GM21515 (cell line): Measurements from ENCODE around the gene BBS9.
A peak's percentile ranks its signal among the peaks of the same experiment; 100 is the strongest.

ENCODE experiments used
- ATAC-seq: cut with Tn5 transposase; IDR thresholded peaks from one replicate; pipeline ENCODE4 v1.9.1; 2021; ENCODE audit not compliant: unreplicated experiment

Gene BBS9

DNA sequence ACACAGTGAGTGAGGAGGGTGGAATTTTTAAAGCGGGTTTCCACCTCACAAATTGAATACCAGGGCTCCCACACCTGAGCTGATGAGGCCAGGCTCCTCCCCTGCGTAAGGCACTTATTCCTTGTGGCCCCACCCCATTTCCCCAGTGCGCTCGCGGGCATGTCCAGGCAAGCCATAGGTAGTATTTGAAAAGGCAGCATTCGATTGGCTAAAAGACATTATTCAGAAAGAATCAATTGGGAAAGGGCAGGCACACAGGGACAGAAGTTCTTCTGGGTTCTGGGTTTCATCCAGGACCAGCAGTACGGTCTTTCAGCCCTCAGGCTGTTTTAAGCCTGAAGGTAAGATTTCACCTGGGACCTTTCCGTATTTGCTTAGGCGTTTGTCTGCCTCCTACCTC, 222.3 kb downstream of the BBS9 start:
- no peak for ATAC-seq

DNA sequence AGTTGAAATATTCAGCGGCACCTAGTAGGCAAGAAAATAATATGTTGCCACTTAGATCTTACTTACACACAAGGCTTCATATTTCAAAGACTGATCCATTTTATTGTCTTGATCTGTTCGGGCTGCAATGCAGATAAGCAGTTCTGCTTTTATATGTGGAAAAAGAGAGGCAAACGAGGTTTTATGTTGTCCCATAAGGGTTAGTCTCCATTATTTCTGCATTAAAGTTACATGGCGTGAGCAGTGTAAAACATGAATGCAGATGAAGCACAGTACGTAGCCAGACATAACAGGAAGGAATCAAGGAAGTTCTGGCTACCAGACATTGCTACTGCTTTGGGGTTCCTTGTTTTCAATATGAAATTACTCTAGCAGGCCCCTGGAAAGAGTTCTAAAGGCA, 224.8 kb downstream of the BBS9 start:
- no peak for ATAC-seq

DNA sequence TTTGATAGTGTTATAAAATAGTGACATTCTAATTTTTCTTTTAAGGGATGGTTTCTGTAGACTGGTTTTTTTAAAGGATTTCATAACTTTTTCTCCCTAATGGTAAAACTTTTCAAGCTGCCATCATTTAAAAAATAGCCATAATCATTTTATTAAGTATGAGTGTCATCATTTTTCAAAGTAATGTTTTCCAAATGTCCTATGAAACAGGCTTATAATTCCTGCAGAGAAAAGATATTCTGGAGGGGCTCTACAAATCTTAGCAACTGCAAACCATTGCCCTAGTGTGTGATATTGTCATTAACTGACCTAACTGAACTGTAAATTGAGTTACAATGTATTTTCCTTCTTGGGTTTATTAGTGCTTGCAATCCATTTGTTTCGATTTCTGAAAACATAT, 226.0 kb downstream of the BBS9 start:
- ATAC-seq: no peak

DNA sequence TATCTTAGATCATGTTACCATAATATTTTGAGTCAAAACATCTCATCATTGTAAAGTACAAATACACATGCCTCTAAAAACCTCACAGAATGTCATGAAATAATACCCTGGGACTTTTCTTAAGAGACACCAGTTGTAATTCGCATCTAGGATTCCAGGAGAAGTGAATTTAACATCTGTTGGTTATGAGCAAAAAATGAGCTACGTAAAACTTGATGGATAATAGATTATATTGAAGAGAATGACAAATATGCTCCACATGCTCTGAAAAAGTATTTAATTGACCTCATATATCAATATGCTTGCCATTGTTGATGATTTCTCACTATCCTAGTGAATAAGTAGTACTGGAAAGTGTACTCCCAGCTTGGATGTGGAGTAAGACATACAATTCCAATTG, 227.0 kb downstream of the BBS9 start:
- ATAC-seq: no peak

DNA sequence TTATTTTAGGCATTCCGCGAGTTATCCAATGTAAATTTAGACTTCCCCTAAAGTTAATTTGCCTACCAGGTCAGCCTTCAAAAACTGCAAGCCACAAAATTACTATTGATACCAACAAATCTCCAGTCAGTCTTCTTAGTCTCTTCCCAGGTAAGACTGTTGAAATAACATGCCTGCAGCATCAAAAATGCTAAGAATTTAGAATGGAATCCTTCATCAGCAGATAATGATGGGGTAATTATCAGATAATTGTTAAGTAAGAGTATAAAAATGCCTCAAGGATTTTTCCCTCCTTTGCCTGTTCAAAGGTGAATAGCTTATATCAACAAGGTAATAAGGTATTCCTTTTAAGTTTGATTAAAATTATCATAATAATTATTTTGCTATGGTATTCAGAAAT, 228.5 kb downstream of the BBS9 start:
- ATAC-seq: no peak

DNA sequence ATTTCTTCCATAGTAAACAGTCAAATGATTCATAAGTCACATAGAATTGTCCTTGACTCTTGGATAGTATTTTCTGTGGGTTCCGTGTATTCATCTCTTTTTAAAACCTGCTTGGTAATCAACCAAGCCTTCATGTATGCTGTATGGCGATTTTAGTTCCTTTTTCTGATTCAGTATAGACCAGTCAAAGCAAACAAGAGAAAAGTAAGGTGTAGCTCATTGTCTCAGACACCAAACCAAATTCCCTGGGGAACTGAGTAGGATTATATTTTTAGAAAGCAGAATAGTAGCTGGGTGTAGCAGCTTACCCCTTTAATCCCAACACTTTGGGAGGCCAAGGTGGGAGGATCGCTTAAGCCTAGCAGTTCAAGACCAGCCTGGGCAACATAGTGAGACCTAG, 240.5 kb downstream of the BBS9 start:
- ATAC-seq: no peak

DNA sequence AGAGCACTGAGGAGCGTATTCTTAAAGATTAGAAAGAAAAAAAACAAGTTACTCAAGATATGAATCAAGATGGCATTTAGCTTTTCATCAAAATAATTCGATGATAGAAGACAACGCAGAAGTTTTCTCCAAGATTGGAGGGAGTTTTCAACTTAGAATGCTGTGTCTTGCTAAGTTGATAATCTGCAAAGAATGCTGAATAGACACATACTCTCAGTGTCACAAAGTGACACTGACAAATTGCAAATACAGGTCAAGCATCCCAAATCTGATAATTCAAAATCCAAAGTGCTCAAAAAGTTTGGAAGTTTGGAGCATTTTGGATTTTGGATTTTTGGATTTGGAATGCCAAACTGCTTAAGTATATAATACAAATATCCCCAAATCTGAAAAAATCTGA, 243.8 kb downstream of the BBS9 start:
- ATAC-seq: no peak

DNA sequence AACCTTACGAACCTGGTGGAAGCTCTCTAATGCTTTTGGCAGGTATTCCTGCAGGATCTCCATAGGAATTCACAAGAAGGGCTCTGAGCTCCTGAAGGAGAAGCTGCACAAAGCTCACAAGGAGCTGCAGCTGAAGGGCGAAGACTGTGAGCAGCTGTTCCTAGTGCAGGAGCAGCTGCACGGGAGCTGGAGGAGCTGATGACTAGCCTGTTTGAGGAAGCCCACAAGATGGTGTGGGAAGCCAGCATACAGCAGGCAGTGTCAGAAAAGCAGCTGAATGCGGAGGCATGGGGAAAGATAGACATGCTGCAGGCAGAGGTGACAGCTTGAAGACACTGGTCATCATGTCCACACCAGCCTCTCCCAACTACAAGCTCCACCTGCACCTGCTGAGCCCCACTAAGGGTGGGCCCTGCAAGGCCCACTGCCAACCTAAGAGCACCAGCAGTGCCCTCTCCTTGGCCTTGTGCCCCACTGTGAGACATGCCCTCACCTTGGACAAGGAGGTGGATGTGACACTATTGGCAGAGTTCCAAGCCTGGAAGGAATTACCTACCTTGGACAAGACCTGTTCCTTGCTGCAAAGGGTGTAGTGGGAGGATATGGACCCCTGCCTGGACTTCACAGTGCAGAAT, 250.6 kb downstream of the BBS9 start:
- ATAC-seq: no peak

DNA sequence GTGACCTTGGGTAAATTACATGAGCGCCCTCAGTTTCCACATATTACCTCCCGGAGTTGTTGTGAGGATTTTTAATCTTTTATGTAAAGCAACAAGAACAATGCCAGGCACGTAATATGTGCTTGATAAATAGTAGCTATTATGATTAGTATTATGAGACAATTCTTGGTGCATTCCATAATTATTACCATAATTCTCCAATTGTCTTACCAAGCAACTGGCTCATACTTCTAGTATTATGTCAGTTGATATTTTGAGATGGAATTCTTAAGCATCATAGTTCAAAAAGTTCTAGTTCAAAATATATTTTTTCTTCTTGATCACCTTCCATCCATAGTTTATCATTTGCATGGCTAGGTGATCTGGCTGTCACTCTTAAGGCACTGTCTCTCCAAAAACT, 259.0 kb downstream of the BBS9 start:
- no peak for ATAC-seq

DNA sequence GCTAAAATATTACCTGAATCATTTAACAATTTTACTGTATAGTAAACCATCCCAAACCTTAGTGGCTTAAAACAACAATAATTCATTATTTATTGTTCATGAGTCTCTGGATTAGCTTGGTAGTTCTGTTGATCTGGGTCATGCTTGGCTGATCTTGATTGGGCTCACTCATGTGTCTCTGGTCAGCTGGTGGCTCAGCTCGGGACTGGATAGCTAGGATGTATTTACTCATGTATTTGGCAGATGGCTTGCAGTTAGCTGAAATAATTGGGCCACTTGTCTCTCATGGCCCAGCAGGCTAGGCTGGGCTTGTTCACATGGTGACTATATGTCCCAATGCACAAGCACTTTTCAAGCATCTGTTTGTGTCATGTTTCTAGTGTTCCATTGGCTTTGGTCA, 262.8 kb downstream of the BBS9 start:
- no peak for ATAC-seq

DNA sequence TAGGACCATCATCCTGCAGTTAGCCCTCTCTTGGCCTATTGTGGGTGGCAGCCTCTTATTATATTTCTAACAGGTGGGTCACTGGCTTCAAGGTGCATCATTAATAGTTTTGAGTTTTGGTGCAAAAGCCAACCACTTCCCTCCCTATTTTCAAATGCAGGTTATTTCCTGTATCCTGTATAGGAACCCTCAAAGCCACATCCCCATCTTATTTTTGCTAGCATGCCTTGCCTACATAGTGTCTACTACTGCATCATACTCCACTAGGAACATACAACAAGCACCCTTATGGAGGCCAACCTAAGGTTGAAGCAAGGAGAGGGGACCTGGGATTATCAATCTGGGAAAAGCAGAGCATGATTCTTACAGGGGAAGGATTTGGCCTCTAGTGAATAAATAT, 264.4 kb downstream of the BBS9 start:
- no peak for ATAC-seq

DNA sequence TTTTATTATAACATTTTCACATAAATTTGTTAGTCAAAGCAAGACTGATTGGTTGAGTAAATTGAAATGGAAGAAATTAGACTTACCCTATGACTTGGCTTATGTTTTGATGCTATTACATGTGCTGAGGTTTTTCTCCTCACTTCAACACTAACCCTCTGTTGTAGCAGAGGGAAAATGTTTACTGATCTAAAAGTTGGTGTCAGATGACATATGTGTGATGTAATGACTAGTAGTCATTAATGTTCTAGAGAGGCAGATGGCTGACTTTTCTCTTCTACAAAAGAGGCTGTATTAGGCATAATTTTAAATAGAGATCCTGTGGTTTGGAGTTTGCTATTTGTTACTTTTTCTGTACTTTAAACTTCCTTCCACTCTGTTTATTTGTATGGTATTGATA, 266.0 kb downstream of the BBS9 start:
- ATAC-seq: no peak

DNA sequence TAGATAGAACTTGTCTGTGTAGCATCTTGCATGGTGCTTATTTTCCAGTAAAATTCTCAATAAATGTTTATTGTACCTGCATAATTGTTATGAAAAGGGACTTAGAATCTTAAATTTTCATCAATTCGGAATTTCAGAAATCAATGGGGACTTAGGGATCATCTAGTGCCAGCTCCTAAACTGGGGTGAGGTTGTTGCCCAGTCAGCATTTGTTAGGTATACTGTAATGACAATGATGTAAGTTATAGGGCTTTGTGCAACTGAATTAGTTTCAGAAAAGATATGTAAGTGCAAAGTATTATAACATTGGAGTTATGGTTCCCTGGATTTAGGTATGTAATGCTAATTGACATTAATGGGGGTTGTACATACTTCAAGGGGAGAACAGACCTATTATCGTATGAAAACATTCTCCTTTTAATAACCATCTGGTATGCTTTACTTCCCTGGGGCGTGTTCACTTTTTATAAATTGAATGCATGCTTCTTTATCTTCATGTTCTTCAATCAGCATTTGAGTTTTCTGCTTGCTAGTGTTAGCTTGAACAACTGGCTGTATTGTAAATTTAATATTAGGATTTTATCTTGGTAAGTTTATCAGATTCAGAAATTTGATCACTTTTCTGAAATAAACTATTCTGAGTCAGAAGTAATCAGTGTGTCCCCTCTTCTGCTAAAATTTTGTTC, 270.3 kb downstream of the BBS9 start:
- no peak for ATAC-seq

DNA sequence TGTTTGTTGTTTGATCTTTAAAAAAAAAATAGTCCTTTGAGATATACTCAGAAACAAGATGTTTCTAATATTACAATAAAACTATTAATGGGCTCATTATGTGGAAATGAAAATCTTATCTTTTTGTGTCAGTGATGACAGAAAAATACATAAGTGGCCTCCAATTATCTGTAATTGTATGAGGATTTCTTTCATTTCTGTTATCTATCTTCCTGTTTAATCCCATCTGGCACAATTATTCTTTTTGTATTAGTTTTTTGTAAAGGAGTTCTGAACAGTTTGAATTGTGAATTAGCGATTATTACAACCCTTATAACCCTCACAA, 270.8 kb downstream of the BBS9 start:
- ATAC-seq: no peak

DNA sequence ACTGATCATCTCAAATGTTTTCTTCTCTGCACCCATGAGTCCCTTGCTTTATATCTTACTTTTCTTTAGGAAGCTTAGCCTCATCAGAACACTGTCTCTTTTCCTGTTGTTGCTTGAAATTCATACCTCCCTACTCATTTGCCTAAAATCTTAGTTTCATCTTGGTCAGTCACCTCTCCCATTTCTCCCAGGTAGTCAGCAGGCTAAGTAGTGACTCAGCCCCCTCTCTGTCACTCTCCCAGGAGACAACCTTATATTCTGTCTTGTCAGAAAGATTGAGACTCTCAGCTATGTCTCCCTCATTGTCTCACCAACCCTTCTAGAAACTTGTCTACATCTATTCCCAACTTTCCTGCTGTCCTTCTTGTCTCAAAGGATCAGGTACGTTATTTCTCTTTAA, 280.9 kb downstream of the BBS9 start:
- no peak for ATAC-seq

DNA sequence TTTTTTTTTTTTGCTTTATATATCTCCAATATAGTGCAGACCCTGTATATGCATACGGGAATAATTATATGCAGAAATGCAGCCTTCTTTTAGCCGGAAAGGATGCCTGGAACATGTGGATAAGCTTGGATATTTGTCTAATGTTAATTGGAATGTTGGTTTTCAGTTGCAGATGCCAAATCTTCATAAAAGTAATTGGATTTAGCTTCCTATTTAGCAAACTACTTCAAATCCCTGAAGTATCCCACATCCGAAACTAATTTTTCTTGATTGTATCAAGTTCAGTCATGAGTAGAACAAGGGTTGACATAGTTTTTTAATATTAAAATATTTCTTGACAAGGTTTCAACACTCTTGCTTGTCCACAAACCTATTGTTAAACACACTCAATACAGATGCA, 281.7 kb downstream of the BBS9 start:
- no peak for ATAC-seq

DNA sequence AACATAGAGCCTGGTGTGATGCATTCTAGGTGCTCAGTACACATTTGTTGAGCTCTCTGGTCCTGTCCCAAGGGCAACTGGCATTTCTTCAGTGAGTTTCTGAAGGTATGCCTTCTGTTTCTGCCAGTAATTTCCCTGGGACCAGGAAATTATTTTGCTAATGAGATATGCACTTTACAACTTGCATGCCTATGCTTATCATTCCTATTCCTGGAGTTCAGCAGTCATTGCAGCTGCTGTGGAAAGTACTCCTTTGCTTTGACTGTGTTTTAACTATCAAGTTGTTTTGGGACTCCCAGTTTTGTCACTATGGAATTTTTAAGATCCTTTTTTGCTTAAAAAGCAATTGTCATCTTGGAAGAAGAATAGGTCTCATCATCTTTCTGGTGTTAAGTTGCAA, 283.0 kb downstream of the BBS9 start:
- ATAC-seq: no peak

DNA sequence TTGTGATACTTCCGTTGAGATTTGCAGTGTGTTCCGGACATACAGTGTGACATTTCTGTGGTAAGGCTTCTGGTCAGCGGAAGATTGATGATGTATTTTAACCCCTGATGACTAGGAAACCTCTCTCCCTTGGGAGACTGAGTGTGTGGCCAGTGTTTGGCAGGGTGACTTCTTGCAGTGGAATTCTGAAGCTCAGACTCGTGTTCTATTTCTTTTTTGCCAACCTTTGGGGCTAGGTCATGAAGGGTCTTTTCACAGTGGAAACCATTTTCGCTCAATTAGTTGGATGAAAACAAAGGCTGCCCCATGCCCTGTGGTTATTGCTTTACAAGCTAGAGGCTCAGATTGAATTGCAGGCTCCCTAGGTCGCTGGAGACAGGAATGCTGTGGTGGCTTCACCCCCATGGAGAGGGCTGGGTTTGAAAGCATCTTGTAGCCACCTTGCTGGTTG, 288.9 kb downstream of the BBS9 start:
- no peak for ATAC-seq

DNA sequence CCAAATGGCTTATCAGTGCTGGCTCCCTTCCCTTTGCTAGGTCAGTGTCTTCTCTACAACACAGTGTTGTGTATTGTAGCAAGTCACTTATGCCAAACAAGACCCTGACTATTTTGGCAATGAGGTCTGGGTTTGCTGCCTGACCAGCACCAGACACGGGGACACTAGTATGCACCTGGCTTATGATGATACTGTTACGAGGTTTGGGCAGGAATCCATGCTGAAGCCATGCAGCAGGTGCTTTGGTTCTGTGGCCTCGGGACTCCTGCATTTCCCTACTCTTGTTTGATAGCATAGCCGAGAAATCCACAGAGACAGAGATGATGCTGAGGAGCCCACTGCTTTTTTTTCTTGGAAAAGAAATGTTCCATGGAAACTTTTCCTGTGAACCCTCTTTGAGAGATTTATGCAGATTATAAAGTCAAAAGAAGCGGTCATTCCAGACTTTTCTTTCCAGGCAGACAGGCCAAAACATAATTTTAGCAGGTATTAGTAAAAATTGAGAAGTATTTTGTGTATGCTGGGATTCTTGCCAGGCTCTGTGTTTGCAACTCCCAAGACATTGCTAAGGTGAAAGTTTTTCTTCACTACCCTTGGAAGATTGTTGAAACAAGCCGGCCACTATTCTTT, 291.1 kb downstream of the BBS9 start:
- no peak for ATAC-seq

DNA sequence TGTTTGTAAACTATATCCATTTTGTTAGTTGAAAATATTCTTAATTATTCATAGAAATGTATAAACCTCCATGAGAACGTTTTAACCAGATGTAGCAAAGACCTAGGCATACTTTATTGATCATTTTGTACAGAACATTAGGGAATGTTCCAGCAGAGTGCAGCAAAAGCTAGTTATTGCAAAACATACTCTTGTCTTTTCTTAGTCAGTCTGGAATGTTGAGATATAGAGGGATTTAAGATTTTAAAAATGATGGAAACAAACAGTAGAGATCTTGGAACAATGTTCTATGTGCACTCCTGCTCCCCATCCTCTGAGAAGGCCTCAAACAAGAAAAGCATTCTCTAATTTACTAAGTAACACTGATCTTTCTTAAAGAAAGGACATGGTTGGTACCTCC, 292.1 kb downstream of the BBS9 start:
- no peak for ATAC-seq

DNA sequence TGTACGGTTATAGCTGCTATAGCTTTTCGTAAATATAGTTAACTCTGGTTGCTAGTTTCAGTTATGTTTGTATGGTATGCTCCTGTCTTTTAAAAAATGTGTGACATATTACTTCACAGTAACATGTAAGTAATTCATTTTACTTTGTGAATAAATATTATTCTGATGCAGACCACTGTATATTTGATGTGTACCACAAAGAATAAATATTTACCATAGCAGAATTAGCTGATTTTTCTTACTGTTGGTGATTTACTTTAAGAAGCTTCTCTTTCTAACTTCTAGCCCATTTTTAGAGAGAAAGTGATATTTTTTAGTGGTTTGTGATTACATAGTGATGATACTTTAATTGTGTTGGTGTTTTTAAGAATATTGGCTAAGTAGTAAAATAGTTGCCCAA, 292.8 kb downstream of the BBS9 start:
- ATAC-seq: no peak

DNA sequence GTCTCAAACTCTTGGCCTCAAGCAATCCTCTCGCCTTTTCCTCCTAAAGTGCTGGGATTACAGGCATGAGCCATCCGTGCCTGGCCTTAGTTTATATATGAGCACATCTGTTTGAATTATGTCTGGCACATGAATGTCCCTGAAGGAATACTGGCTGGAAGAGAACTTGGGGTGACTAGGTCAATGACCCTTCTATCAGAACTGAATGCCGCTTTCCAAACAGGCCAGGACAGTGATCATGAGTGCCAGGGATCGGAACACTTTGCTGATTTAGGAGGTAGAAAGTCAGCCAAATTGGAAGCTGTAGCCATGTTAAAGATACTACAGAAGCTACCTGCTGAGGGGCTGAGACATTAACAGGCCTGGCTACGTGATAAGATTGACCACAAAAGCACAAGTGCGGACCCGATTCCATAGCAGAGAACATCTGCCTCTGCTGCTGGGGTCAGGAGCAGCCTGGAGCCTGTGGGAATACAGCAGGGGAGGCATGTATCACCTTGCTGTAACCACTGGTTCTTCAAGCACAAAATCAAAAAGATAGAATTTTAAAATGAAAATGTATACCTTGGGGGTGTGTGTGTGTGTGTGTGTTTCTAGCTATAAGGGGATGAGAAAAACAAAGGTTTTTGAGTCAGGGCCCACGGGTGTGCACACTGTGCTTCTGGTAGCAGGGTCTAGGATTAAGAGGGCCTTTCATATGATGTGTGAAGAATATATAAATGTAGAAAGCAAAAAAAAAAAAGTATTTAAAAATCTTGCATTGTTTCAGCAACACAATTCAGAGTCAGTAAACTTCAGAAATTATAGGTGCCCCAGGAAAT, 293.7 kb downstream of the BBS9 start:
- ATAC-seq: peak; percentile 48
